Cardiac septum (tissue), 1 donor: Measurements from ENCODE around the gene NEK6. TPM values are rescaled to one million over a fixed set of nuclear protein-coding genes. Genes with fewer than 3 reads are reported as not detected.

ENCODE experiments used
- DNase-seq: peaks from one replicate; pipeline ENCODE4 v3.0.0-alpha.2; 2020; ENCODE audit warnings: low spot score
- intact Hi-C: fragments of 100-400 bp; cut with DNase I; formaldehyde crosslinking; loops from one replicate; pipeline ENCODE4 v1.14.0; 2022
- total RNA-seq: library from RNA; stranded (reverse); fragmentation: NEBNext Ultra II Directional; extraction: Animal tissue kit (Norgen Biotek cat#: 25700); gene quantifications from one replicate; pipeline ENCODE4 v1.2.1, GENCODE V29; 2021
- donor health status: DM: no; HTN: no; CAD: no.

The NEK6 gene
- total RNA-seq, 1 donor from 2014 or later = 11.6 TPM

DNA sequence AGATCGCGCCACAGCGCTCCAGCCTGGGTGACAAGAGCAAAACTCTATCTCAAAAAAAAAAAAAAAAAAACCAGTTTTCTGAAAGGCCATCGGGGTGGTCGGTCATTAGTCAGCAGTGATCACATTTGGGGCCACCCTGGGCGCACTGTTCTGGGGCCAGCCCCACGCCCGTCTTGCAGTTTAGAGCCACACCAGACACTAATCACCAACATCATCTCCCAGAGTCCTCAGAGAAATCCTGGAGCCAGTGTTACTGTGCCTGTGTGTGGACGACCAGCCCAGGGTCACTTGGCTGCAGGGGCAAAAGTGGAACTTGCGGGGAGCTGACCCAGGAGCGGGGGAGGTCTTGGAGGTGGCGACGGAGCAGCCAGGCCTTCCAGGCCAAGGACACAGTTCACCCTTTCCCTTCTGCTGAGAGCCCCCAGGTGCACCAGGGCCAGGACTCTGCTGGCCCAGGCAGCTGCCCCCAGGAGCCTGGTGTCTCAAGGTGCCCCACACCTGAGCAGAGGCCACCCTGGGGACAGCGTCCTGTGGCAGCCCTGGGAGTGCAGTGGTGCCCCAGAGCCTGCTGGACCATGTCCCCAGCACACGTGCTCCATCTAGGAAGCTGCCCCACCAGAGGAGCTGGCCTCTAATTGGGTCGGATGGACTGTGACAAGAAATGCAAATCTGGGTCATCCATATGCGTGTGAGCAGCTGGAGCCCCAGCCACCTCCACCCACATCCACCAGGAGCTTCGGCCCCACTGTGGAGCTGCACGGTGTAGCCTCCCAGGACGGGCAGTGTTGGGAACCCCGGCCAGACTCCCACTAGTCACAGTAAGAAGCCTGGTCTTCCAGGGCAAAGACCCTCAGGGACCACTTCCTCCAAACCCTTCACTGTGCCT is 51.1 kb downstream of the NEK6 start:
- intact Hi-C loops = no loop called here
- DNase-seq = no peak

DNA sequence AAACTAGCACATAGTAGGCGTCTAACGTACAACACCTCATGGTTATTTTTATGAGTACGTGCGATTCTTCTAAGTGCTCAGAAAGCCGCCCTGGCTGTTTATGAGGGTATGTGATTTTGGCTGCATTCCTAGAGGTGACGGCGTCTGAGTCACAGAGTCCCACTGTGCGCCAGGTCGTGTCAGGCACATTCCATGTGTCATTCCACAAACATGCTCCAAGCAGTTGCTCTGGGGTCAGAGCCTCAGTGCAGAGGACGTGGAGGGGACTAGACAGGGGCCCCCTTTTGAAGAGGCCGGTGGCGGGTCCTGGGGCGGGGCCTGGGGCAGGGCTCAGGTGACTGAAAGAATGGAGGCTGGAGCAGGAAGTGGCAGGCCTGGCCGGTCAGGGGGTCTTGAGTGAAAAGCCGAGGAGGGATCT is 51.9 kb downstream of the NEK6 start:
- intact Hi-C loops = no loop called here
- no peak for DNase-seq

DNA sequence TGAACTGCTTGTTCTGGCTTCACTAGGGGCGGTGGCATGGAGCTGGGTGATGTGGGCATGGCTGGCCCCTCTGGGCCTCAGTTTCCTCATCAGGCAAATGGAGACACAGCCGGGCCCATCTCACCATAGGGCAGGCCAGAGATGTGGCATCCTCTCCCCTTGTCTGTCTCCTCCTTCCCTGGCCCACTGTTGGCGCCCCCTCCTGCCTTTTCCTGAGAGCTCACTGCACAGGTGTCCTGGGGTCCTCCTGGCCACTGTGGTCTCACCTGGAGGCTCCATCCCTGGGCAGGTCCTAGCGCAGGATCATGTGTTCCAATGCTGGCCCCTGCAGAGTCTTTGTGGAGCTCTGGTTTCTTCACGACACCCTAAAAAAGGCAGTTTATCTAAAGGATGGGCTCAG is 53.5 kb downstream of the NEK6 start:
- no peak for DNase-seq
- intact Hi-C loops = no loop called here

DNA sequence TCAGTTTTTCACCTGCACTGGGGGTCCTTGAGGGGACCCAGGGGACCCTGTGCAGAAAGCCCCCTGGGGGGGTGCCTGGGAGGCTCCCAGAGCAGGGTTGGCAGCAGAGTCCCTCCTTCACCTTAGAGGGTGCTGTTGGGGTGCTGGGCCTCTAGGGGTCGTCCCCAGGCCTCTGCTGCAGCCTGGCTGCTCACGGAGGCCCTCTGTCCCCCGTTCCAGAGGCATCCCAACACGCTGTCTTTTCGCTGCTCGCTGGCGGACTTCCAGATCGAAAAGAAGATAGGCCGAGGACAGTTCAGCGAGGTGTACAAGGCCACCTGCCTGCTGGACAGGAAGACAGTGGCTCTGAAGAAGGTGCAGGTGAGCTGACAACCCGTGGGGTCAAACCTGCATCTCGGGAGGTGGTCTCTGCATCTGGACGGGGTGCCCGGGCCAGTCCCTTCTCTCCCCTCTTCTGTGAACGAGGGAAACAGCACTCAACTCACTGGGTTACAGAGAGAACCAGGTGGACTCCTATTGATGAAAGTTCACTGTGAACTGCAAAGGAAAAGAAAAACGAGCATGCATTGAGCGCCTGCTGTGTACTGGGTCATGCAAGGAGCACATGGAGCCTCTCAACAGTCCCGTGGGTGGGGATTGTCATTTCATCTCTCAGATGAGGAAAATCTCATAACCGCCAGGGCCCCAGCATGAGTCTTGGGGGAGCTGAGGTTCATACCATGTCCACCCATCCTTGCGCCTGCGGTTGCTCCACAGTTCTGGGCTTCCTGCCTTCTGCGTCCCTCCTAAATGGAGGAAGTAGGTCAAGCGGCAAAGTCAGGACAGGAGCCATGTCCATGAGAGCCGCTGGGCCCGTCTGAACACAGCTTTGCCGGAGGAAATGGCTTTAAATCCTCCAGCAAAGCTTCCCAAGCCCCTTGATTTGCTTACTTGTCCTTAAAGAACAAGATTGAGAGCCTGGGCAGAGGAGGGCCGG is 54.8 kb downstream of the NEK6 start:
- DNase-seq = no peak
- intact Hi-C loops = no loop called here

DNA sequence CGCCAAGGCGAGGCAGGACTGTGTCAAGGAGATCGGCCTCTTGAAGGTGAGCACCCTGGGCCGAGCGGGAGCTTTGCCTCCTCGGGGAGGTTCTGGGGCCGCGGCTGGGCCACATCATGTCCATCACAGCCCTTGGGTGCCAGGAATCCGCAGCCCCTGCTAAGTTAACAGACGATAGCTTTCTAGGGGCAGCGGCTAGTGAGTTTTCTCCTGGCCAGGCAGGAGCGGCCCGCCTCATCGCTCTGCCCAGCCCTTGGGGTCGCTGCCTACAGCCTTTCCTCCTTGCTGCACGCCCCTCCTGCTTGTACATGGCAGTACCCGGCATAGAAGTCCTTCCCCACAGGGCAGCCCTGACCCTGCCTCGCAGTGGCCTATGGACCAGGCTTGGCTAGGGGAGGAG is 56.2 kb downstream of the NEK6 start:
- DNase-seq = no peak
- intact Hi-C loops = no loop called here

DNA sequence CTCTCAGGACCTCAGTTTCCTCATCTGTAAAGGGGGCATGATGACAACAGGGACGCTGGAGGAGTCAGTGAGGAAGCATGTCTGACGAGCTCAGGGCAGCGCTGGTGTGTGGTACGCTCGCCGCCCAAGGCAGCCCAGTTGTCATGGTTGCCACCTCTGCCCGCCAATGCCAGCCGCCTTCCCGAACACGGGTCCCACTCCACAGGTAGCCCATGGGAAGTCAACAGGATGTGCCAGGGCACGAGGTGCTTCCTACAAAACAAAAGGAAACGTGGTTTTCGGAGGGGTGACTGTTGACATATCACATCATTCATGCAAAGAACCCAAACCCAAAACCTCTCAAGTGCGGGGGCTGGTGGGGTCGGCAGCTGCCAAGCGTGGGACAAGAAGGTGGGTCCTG is 58.1 kb downstream of the NEK6 start:
- intact Hi-C loops = no loop called here

DNA sequence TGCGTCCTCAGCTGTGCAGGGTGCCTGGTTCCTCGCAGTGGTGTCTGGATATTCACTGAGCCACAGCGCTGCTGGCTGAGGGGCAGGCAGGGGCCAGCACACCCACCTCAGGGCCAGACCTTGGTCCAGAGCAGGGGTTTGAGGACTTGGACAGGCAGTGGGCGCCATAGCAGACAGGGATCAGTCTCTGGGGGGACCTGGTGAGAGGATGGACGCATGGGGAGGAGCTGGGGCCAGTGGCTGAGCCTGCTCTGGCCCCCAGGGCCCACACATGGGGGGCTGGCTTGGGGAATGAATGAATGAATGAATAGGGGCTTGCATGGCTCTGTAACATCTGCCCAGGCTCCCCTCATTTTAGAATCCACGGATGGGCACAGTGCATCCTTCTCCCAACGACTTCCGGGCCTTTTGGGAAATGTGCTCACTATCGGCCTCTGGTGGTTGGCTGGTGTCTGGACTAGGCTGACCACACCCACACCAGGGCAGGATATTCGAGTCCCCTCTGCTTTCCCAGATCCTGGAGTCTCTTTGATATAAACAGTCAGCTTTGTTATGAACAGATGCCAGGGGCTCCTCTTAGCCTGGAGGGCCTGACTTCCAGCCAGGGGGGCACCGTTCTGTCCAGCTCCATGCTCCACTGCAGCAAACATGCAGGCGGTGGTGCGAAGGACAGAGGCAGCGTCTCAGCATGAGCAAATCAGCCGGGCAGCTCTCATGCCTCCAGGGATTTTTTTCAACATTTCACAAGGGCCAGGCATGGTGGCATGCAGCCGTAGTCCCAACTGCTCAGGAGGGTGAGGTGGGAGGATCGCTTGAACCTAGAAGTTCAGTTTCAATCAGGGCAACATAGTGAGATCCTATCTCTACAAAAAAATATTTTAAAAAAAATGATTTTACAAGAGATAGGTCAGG is 62.6 kb downstream of the NEK6 start:
- intact Hi-C loops = loop anchor here (2.0 kb wide), 1 partner anchor 194 kb away; no protein-coding TSS in a partner anchor
- peak; percentile 87 for DNase-seq

More for the DNA sequence above, 58.1 kb downstream of the NEK6 start:
- DNase-seq = no peak

DNA sequence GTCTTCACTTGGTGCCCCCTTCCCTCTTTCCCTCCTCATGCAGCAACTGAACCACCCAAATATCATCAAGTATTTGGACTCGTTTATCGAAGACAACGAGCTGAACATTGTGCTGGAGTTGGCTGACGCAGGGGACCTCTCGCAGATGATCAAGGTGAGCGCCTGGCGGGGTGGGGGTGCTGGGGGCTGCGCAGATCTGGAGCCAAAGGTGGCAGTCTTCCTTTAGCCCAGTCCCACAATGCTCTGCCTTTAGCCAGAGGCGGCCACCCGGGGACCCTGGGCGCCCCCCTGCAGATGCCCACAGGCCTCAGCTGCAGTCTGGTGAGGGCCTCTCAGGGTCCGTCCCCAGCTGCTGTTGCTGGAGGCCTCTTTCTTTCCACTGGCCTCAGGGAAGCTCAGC is 63.7 kb downstream of the NEK6 start:
- DNase-seq = no peak
- intact Hi-C loops = loop anchor here (2.0 kb wide), 1 partner anchor 195 kb away; no protein-coding TSS in a partner anchor

DNA sequence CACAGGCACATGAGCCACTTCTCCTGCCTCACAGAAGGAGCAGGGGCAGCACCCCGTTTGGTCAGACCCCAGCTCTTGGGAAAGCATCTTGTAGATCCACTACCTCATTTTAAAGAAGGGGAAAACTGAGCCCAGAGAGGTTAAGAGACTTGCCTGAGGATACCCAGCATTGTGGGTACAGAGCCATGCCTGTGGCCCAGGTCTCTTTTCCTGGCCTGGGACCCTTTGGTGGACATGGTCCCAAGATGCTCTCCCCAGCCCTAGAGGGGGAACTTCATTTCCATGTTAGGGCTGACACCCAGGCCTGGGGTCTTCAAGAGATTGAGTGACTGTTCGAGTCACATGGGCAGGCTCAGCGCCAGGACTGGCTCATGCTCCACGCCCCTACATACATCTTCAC is 64.2 kb downstream of the NEK6 start:
- intact Hi-C loops = loop anchor here (2.0 kb wide), 1 partner anchor 195 kb away; no protein-coding TSS in a partner anchor
- DNase-seq = no peak

DNA sequence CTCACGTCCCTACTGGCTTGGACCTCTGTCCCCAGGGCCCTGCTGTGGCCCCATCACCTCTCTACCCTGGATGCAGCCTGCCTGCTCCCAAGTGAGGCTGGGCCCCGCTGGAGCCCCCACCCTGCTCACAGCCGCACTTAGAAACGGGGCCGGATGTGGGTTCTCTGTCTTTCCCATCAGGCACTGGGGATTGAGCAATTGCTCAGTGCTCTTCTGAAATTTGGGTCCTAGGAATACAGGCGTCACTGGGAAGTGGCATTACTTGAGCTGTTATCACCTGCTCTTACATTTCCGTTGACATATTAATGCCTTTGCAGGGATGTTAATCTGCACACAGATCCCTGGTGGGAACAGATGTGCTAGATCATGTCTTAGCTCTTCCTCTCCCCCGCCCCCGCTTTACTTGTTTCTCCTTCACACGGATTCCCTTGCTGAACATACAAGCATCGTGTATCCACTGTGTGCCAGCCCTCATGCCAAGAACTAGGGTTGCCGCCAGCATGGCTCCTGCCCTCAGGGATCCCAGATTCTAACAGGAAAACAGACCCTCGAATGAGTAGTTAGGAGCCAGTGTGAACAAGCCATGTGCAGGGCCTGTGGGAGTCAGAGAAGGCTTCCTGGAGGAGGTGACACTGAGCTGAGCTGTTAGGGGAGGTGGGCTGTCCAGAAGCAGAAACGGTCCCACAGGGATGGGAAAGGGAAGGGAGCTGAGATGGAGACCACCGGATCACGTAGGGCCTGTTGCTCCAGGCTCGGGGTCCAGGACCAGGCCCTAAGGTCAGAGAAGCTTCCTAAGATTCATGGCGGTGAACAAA is 65.1 kb downstream of the NEK6 start:
- intact Hi-C loops = no loop called here
- DNase-seq = no peak

DNA sequence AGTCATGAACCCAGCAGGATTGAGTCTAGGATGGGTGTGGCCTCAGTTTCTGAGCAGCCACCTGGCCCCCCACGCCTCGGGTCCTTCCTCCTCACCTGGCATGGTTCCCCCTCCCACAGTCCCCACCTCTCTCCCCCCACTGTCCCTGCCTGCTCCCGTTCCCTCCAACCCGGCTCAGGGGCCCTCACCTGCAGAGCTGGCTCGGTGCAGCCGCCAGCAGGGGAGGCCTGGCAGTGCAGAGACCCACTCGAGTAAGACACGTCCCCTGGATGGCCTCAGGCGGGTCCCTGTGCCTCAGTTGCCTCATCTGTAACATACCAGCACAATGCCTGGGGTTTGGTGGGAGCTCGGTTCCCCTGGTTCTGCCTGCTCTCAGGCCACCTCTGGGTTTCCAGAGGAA is 66.2 kb downstream of the NEK6 start:
- no peak for DNase-seq
- intact Hi-C loops = no loop called here

DNA sequence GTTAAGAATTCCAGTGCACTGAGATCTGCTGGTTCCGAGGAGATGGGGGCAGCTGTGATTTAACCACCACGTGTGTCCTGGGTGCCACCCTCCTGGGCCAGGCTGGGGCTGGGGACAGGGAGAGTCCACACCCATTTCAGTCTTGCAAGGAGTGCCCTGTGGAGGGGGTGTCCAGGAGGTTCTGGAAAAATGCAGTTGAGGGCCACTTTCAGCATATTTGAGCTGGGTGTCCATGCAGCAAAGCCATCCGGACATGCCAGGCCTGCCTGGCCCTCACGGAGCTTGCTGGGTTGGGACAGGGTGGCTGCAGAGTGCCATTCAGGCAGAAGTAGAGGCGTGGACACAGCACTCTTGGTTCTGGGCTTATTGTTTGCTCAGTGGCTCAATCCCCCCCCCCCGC is 68.1 kb downstream of the NEK6 start:
- intact Hi-C loops = no loop called here
- DNase-seq = no peak

DNA sequence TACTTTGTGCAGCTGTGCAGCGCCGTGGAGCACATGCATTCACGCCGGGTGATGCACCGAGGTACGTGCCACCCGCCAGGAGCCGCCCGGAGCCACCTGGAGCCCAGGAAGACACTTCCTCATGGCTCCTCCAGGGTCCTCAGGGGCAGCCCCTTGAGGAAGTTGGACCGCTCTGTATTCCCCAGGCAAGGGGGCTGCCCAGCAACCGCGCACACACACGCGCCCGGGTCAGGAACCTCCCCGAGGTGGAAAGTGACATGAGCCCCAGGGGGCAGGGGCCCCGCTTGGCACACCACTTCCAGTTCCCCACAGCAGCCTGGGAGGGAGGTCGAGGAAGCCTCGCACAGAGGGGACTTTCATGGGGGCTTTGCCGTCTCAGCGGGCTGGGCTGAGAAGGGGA is 68.6 kb downstream of the NEK6 start:
- intact Hi-C loops = no loop called here

DNA sequence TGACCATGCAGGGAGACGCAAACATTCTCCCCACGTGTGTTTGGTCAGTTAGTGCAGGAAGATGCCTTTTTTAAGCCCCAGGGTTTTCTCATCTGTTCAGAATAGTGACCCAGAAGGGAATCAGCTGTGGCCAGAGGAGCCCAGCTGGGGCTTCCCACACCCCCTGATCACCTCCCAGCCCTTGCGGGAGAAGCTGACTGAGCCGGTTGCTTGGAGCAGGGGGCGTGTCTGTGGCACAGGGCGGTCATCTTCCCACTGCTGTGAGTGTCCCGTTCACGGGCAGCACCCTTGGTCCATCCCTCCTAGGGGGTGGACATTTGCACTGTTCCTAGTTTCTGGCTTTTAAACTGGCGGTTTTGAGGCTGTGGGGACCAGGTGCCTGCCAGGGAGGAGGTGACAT is 69.7 kb downstream of the NEK6 start:
- intact Hi-C loops = no loop called here
- no peak for DNase-seq

More for the DNA sequence above, 68.6 kb downstream of the NEK6 start:
- DNase-seq = no peak

DNA sequence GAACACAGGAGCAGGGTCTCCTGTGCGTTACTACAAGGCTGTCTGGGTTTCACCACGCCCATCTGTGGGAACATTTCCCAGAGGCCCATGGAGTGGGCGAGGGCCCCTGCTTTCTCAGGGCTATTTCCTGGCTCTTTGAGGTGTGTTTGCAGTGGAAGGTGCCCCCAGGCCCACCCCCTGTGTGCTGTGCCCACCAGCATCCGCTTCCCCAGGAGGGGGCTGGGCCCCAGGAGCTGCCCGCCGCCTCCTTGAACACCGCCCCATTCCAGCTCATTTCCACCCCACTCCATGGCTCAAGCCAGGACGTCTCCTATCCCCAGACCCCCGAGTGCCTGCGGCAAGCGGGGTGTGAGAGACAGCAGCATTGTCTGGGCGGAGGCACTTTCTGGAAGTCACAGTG is 70.5 kb downstream of the NEK6 start:
- DNase-seq = no peak
- intact Hi-C loops = no loop called here

DNA sequence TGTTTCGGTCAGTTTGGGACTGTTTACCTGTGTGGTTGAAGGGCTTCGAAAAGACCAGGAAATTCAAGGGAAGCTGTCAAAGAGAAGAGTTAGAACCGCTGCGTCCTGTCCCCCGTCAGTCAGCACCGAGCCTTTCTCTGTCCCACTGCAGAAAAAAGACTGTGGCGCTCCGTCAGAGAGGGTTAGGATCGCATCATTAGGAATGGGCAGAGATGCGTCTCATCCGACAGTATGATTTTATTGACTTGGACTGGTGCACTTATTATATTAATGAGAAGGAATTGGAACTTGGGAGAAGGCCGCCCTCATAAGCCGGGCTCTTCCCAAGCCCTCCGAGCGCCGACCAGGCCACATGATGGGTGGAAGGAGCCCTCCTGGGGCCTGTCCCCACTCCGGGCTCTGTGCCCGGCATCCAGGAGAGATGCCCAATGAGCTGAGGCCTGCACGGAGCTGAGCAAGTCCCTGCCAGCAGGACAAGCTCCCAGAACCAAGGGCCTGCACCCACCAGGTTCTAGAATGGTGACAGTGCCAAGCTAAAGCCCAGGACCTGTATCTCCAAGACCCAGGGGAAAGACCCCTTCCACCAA is 71.5 kb downstream of the NEK6 start:
- DNase-seq = no peak
- intact Hi-C loops = no loop called here

DNA sequence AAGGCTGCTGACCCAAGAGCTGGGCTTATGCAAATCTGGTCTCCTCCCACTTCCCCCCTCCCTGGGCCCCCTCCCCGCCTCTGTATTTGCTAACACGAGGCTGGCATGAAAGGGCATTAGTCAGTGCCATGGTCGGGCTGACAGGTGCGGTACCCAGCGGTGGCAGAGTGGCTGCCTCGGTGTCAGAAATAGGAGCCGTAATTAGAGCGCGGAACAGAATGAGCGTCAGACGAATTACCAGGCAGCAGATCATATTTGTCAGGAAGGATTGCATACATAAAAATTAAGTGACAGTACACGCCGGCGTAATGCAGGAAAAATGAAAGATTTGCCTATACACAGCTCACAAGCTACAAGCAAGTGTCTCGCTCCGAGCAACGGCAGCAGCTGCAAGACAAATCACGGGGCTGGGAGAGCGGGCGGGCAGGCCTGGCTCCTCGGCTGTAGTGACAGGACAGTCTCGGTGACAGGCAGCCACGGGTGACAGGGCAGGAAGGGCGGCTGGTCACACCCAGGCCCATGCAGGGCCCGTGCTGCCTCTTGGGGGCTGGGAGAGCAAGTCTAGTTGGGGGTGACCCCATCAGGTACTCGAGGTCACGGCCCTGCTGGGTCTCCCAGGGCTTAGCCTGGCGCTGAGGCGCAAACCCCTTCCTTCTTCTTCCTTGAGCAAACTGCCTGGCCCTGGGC is 72.4 kb downstream of the NEK6 start:
- no peak for DNase-seq
- intact Hi-C loops = no loop called here

DNA sequence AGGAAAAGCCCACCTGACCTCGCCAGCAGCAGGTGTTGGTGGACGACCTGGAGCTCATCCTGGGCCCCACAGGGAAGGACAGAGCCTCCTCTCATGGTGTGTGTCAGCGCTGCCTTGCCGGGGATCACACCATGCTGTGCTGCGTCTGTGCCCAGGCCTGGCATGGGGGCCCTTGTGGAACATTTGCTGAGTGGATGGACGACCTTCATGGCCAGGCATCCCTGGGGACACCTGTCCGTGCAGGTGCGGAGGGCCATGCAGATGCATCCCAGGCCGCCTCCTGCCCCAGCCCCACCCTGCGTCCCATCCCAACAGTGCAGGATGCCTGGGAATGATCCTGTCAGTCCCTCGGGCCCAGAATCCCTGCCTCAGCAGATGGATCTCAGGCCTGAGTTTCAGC is 73.8 kb downstream of the NEK6 start:
- intact Hi-C loops = no loop called here
- no peak for DNase-seq
